NCI-H748 (cell line): ENCODE results near the gene ADAMTS7.
"Not testable (repeated sequence)": the region's sequence is repeated elsewhere in the genome, so short reads cannot be mapped to it uniquely, and the experiment has no call there.

ENCODE experiments used
- DNase-seq: peaks from one replicate; lab custom pipeline; 2025; ENCODE audit not compliant: unreplicated experiment; lab: John Stamatoyannopoulos, UW

Gene ADAMTS7

DNA sequence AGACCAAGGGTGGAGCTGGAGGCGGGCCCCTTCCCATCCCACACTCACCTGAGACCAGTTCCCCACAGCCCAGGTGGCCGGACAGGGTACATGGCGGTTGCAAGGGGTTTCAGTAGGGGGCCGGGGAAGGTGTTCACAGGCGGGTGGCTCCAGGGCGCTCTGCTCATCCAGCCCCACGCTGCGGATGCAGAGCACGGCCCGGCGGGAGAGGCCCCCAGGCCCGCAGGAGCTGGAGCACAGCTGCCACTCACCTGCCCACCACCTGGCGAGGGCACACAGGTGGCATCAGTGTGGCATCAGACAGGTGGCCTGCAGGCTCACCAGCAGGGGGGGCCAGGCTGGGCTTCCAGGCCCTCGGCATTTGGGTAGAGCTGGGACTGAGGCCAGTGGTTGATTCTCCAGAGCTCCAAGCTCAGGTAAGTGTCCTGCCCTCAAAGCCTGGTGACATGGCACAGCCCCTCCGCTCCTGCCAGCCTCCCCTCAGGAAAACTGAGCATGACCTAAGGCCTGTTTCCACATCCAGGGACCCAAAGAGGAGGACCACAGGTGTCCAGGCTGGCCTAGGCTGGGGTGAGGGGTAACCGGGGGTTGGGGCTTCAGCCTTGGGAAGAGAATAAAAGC is 43.8 kb downstream of the ADAMTS7 start:
- DNase-seq: no peak

DNA sequence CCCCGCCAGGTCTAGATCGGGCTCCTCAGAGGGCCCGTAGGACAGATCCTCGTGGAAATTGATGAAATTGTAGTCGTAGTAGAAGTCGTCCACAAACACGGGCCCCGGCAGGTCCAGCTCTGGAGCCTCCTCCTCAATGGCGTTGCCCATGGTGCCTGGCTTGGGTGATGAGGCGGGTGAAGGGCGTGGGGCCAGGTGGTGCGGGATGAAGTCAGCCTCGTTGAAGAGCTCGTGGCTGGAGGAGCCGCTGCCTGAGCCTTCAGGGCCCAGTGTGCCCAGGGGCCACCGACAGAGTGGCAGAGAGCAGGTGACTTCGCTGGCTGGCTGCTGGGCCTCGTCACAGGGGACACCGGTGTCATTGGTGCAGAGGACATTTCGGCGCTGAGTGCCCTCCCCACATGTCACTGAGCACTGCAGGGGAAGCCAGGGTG is 44.6 kb downstream of the ADAMTS7 start:
- not testable (repeated sequence) for DNase-seq

DNA sequence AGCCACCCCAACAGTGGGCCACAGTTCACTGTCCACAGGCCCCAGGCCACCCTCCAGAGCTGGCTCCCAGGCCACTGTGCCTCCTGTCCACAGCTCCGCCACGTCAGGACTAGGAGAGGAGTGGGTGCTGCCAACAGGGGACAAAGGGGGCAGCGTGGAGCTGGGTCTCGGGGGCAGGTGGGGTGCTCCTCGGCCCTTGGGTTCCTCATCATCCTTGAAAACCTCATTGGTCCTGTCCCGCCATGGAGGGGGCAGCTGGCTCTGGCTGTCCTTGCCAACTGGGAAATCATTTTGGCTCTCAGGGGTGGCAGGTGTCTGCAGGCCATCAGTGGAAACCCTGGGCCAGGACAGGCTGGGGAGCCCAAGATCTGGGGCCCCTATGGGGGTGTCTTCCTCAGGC is 45.2 kb downstream of the ADAMTS7 start:
- DNase-seq: no peak

DNA sequence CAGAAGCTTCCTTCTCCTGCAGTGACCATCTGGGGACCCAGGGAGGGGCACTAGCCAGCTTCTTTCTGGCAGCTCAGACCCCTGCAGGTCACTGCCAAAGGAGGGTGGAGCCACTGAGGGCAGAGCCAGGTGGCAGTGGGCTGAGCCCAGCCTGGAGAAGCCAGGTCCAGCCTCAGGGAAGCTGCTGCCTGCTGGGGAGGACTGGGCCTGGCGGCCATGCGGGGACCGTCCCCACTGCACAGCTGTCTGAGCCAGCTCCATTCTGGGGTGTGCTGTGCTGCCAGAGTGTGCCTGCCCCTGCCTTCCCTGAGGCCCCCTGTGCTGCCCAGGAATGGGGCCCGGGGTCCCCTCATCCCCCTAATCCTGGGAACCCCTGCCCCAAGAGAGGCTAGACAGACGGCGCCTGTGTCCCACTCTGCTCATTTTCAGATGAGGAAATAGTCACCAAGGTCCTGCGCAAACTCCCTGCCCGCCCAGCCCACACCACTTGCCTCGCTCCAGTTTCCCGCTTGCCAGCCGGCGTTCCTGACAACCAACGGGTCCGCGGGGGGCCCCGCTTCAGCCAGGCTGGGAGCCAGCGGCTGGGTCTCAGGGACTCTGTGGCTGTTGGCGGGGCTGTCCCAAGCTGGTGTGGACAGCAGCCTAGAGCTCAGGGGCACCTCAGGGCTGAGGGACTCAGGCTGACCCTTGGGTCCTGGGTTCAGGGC is 46.0 kb downstream of the ADAMTS7 start:
- not testable (repeated sequence) for DNase-seq

DNA sequence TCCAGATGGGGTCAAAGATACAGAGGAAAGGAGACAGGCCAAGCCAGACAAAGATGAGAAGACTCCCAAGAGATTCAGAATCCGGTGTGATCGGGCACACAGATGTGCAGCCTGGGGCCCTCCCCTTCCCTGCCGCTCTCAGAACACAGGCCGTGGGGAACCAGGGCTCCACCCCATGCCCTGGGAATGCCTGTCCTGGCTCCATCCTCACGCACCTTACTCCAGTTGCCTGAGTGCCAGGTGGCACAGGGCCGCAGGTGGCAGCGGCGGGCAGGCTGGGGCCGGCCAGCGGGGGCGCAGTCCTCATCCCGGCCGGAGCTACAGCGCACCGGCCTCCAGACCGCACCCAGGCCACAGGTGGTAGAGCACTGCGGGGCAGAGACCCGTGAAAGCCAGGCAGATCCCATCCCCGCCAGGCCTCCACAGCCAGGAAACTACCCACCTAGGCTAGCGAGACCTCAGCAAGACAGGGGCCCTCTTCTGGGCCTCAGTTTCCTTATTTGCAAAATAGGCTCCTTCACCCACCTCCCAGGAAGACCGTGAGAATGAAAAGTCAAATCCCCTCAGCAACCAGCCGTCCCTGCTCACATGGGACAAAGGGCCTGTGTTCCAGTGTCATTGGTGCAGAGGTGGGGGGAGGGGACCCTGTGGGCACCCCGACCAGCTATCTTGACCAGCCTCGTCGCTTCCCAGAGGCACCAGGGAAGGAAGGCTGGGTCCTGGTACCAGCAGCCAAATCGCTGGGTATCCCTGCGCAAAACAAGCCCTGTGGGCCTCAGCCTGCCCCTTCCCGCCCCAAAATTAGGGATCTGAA is 46.7 kb downstream of the ADAMTS7 start:
- DNase-seq: not testable (repeated sequence)

DNA sequence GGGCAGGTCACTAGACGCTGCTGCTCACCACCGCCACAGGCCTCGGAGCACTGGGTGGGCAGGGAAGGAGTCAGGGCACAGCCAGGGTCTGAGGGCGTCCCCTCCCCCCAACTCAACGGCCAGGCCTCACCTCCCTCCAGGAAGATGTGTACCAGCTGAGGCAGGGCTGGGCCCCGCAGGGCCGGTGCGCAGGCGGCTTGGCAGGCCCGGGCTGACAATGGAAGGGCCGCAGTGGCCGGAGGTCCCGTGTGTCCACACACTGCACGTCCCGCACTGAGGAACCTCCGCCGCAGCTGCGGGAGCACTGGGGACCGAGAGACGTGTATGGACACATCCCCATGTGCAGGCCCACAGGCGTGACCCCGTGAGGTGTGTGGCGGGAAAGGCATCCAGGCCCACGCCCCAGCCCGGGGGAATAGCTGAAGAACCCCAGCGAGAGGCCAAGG is 47.4 kb downstream of the ADAMTS7 start:
- DNase-seq: no peak

DNA sequence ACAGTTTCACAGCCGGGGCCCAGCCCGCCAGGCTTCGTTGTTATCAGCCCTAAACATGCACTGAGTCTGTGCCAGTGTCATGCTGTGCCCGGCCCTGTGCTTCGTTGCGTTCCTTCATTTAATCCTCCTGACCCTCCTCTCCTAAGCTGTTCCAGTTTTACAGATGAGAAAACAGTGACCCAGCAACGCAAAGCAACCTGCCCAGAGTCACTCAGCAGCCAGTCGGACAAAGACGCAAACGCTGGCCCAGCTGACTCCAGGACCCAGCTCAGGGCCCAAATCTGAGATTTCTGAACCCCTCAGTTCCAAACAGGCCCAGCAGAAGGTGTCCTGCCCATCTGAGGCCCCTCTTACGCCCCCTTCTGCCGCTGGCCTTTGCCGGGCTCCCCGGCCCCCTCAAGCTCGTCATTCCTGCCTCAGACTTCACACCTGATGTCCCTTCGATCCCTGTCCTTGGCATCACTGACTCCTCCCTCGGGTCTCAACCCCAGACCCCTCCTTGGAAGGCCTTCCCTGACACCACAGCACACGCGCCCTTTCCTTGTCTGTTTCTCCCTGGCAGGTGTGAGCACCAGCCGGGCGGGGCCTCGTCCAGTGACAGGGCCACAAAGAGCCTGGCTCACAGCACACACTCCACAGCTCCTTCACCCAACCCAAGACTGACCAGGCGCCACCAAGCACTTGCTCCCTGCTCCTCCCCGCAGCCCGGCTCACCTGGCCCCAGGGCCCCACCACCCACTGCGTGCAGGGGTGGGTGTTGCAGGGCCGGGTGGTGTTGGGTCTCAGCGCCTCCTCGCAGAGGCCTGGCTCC is 48.1 kb downstream of the ADAMTS7 start:
- no peak for DNase-seq

DNA sequence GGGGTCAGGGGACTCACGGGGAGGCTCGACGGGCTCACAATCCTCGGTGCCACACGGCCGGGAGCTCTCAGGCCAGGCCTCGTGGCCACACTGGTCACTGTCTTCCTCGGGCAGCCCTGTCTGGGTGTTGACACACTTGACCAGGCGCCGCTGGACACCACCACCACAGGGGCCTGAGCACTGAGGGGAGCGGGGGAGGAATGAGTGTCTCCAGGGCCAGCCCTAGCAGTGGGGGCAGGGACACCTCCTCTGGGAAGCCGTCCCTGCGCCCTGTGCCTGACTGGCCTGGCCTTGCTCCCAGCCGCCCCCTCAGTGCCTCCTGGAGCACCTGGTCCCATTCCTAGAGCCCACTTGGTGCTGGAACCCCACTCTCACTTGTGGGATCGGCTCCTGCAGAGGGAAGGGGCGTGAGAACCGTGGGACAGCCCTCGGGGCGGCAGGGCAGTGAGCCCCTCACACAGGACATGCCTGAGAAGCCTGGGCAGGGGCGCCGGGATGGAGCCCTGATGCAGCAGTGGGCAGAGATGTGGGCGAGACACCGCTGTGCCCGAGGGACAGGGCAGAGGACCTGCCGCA is 48.8 kb downstream of the ADAMTS7 start:
- DNase-seq: not testable (repeated sequence)

DNA sequence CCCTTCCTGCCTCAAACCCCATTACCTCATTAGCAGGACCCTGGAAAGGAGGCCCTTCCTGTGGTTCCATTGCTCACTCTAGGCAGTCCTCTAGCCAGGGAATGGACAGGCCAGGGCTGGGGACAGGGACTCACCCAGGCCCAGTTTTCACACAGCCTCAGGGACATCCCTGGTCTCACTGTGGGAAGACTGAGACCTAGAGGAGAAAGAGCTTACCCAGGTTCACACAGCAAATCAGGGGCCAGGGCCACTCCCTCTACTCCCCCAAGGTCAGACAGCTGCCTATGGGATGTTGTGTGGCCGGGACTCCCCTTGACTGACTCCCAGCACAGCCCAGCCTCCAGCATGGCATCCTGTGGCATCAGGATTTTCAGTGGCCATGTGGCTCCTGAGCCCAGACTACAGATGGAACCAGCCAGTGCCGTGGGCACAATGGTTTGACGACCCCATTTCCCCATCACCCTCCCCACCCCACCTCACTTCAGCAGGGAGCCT is 49.3 kb downstream of the ADAMTS7 start:
- no peak for DNase-seq

DNA sequence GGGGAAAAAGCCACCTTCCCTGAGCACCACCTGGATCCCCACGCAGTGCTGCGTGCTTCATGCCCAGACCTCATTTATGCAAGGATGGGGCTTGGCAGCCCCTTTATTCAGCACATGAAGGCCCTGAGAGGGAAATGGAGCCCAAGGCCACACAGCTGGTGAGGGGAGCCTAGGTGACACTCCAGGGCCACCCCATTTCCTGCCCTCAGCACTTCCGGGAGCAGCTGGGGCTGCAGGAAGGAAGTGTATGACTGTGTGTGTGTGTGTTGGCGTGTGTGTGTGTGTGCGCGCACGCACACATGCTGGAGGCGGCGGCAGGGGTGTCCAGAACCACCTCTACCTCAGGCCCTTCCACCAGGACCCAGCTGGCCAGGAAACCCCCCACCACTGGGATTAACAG is 49.8 kb downstream of the ADAMTS7 start:
- not testable (repeated sequence) for DNase-seq

DNA sequence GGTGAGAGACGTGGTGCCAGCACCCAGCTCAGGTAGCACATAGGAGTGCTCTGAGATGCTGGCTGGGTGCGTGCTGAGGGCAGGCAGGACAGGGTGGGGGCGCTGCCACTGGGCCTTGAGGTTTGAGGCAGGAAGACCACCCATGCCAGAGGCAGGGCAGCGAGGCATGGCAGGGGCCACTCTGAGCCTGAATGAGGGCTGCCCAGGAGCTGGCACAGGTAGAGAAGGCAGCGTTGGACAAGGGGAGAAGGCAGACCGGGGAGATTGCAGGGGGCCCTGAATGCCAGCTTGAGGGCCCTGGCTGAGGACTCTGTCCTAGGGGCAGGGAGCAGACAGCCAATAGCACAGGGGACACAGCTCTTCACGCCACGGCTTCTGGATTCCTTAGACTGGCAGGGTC is 50.2 kb downstream of the ADAMTS7 start:
- DNase-seq: no peak

DNA sequence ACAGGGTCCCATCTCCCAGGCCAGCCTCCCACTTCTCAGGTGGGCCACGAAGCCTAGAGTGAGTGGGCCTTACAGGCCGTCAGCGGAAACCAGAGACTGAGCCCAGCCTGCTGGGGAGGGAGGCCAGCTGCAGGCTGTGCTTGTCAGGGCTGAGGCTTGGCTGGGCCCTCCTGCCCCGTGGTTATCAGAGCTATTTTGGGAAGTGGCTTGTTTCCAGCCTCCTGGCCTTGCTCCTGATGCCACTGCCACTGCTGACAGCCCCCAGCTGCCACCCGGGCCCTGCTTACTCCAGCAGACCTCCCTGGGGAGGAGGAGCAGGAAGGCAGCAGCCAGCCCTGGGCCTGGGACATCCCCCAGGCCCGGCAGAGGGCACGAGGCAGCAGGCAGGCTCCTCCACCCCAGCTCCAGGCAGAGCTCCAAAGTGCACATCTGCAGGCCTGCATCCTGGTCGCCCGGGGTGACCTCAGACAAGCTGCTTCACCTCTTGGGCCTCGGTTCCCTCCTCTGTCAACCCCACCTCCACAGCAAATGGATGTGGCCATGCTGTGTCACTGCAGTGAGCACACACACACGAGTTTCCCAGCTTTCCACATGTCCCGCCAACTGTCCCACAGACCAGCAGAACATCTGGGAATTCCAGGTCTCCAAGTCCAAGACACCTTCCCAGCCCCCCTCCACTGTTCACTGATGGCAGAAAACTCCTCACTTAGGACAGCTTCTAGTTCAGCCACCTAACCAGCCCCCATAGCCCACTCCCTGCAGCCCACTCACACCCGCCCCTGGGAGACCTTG is 51.0 kb downstream of the ADAMTS7 start:
- DNase-seq: not testable (repeated sequence)

DNA sequence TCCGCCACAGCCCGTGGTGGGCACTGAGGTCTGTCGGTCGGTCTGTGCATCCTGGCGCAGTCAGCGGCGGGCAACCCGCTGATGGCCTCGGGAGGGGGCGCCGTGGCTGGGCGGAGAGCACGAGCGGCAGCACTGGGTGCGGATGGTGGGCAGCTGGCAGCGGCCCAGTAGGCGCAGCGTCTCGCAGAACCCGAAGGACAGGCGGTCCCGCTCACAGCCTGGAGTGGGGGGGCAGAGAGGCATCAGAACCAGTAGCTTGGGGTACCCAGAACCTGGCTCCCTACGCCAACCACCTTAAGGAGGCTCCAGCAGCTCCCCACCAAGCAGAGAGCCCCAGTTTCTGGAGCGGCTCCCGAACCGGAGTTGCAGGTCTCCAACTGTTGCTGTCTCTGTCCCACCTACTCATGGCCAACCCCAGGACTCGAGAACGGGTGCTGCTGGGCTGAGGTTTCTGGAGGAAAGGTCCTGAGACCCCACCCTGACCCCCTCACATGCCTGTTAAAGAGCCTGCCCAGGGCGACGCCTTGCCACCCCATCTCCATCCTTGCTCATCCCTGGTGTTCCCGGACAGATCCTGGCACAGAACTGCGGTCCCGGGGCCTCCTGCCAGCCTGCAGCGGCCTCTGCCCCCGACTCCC is 51.8 kb downstream of the ADAMTS7 start:
- not testable (repeated sequence) for DNase-seq

DNA sequence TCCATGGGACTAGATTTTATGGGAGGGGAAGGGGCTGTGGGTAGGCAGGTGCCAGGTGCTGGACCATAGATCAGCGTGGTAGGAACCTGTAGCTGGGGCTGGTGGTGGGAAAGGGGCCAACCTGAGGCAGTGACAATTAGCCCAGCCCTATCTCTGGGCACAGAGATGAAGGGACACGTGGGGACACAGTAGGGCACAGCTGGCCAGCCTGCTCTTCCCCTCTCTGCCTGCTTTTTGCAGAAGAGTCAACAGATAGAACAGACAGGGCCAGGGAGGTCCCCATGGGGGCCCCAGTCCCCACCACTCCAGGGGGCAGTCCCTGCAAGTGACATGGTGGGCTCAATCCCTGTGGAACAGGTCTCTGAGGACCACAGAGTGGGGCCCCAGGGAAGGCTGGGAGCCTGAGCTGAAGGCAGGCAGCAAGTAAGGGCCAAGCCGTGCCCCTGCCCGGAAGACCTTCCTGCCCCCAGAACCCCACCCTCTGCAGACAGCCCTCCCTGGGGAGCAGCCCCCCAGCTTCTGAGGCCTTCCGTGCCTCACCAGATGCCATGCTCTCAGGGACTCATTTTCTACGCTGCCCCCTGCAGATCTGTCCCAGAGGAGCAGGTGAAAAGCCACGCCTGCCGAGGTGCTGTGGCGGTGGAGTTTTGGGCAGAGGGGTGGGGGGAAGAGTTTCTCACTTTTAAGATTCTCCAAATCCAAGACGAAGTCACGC is 52.6 kb downstream of the ADAMTS7 start:
- not testable (repeated sequence) for DNase-seq

DNA sequence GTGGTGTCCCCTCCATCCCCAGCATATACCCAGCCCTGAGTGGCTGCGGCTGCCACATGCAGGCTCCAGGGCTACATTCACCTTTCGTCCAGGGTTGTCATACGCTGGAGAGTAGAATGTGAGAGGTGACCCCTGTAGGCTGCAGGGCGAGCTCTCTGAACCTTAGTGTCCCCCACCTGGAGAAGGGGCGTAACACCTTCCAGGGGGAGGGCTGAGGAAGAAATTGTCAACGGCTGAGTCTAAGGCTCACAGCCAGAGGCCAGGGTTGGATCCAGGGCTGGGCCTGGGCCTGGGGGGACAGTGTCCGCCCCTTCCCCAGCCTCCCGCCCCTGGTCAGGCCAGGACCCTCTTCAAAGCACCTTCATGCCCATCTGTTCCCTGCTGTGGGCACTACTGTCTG is 53.2 kb downstream of the ADAMTS7 start:
- DNase-seq: not testable (repeated sequence)

DNA sequence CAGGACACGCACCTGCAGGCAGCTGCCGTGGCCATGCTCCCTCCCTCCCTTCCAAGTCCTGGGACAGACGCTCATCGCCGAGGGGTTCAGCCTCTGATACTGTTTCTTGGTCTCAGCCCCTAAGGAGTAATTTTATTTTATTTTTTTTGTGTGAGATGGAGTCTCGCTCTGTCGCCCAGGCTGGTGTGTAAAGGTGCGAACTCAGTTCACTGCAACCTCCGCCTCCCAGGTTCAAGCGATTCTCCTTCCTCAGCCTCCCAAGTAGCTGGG is 53.7 kb downstream of the ADAMTS7 start:
- no peak for DNase-seq

DNA sequence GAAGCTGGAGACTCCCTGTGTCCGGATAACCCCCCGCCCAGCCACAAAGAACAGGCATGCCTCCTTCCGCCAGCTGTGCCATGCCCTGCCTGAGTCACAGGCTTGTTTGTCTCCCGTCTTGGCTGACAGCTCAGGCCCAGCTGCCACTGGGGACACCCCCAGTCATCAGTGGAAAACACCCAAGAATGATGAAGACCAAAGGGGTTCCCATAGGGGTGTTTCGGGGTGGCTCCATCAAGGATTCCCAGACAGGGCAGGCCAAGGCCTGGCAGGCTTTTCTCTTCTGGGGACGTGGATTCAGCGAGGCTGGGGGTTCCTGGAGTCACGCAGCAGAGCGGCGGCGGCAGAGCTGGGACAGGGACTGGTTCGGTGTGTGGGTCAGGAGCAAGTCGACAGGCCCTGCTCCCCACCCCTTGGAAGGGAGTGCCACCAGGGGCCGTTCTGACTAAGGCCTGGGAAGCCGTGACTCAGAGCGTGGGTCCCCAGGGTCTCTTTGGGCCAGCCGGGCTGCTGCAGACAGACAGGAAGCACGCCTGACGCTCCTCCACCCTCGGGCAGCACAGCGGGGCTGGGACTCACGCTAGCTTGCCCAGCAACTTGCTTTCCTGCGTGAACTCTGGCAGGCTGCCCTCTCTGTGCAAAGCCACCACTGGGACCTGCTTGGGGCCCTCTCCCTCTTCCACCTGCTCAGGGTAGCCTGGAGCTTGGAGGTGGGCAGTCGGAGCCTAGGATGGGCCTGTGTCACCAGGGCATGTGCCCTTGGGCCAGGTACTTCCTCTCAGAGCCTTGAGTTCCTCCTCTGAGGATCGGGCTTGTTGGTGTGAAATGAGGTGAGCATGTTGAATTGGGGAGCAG is 54.3 kb downstream of the ADAMTS7 start:
- DNase-seq: not testable (repeated sequence)
